PC-3 (cell line): Measurements from ENCODE around the gene NXPH4. TPM values are rescaled to one million over a fixed set of nuclear protein-coding genes. Genes with fewer than 3 reads are reported as not detected.

Experiments
- ATAC-seq: fragments of 200-7000 bp; cut with Tn5 transposase; 2 replicates; pipeline ENCODE4 v1.9.1; 2020; ENCODE audit warnings: mild to moderate bottlenecking, moderate library complexity
- BruUV-seq: library from RNA; stranded (reverse); fragments of 400-500 nt; replicated peaks from 2 replicates; lab custom pipeline; 2021; lab: Mats Ljungman, UMichigan
- CTCF ChIA-PET: fragments of 300-600 bp; sonication (Branson Sonifier 250); formaldehyde crosslinking; loops from one replicate; lab custom pipeline; 2022; ENCODE audit warnings: antibody characterized with exemption; lab: Charles Lee
- POLR2A ChIA-PET: fragments of 300-600 bp; sonication (Branson Sonifier 250); formaldehyde crosslinking; loops from one replicate; lab custom pipeline; 2022; ENCODE audit warnings: antibody characterized with exemption; ENCODE audit not compliant: unreplicated experiment; lab: Charles Lee
- DNase-seq: peaks from one replicate; pipeline ENCODE4 v3.0.0-alpha.2; 2015
- H2AFZ ChIP-seq: fragments of 300-600 bp; sonication (generic); 2 replicates; pipeline ENCODE4 v1.6.0; 2016; ENCODE audit warnings: antibody characterized with exemption, low read length
- H3F3A ChIP-seq: fragments of 300-600 bp; sonication (generic); one replicate; pipeline ENCODE4 v1.6.0; 2017; ENCODE audit warnings: antibody characterized with exemption, low read length, control low read depth, mild to moderate bottlenecking; ENCODE audit not compliant: unreplicated experiment
- H3K27ac ChIP-seq: fragments of 300-600 bp; sonication (generic); 2 replicates; pipeline ENCODE4 v1.5.1; 2016; ENCODE audit warnings: mild to moderate bottlenecking, low read length
- H3K27me3 ChIP-seq: fragments of 300-600 bp; sonication (generic); 2 replicates; pipeline ENCODE4 v1.6.1; 2016; ENCODE audit warnings: low read length, mixed read lengths
- H3K36me3 ChIP-seq: fragments of 300-600 bp; sonication (generic); 2 replicates; pipeline ENCODE4 v1.6.1; 2016; ENCODE audit warnings: low read depth, mixed run types, low read length, mixed read lengths
- H3K4me1 ChIP-seq: fragments of 300-600 bp; sonication (generic); 2 replicates; pipeline ENCODE4 v1.5.1; 2016; ENCODE audit warnings: low read length; ENCODE audit not compliant: insufficient read depth
- H3K4me2 ChIP-seq: fragments of 300-600 bp; sonication (generic); 2 replicates; pipeline ENCODE4 v1.6.0; 2016; ENCODE audit warnings: low read length
- H3K4me3 ChIP-seq: fragments of 300-600 bp; sonication (generic); 2 replicates; pipeline ENCODE4 v1.5.1; 2016; ENCODE audit warnings: mild to moderate bottlenecking, low read length, mixed read lengths
- H3K79me2 ChIP-seq: fragments of 300-600 bp; sonication (generic); 2 replicates; pipeline ENCODE4 v1.6.1; 2017; ENCODE audit warnings: low read length, mixed read lengths
- H3K9ac ChIP-seq: fragments of 300-600 bp; sonication (generic); 2 replicates; pipeline ENCODE4 v1.6.0; 2016; ENCODE audit warnings: mild to moderate bottlenecking, low read length
- H3K9me2 ChIP-seq: fragments of 300-600 bp; sonication (generic); replicated peaks from 2 replicates; pipeline ENCODE4 v1.6.1; 2016; ENCODE audit warnings: mixed run types, low read length, mixed read lengths
- H3K9me3 ChIP-seq: fragments of 300-600 bp; sonication (generic); 2 replicates; pipeline ENCODE4 v1.6.1; 2016; ENCODE audit warnings: low read length, mixed read lengths
- H4K20me1 ChIP-seq: fragments of 300-600 bp; sonication (generic); 2 replicates; pipeline ENCODE4 v1.6.1; 2016; ENCODE audit warnings: low read length, mixed read lengths
- EZH2 ChIP-seq: fragments of 300-600 bp; sonication (generic); IDR thresholded peaks from one replicate; pipeline ENCODE4 v1.6.1; 2017; ENCODE audit warnings: antibody characterized with exemption, mild to moderate bottlenecking, low read length; ENCODE audit not compliant: unreplicated experiment
- EZH2phosphoT487 ChIP-seq: fragments of 300-600 bp; sonication (generic); IDR thresholded peaks from 2 replicates; pipeline ENCODE4 v1.6.1; 2018; ENCODE audit warnings: mild to moderate bottlenecking, antibody characterized with exemption, low read length, borderline replicate concordance
- intact Hi-C: fragments of 100-400 bp; cut with micrococcal nuclease; formaldehyde crosslinking; loops from 2 replicates; pipeline ENCODE4 v1.9.0; 2023
- total RNA-seq: library from RNA; depleted of rRNA; stranded (reverse); fragments of >200 nt; gene quantifications from 2 replicates; pipeline ENCODE4 v1.2.3, GENCODE V29; 2014
- TF ChIP-seq, protein P1 (sequence below): fragments of 300-600 bp; sonication (generic); conservative IDR thresholded peaks from 2 replicates; pipeline ENCODE4 v1.5.1; 2017; ENCODE audit warnings: antibody characterized with exemption, low read depth, mild to moderate bottlenecking, low read length

The NXPH4 gene
- total RNA-seq, 1 experiment from 2014 or later, result 15.1 TPM

DNA sequence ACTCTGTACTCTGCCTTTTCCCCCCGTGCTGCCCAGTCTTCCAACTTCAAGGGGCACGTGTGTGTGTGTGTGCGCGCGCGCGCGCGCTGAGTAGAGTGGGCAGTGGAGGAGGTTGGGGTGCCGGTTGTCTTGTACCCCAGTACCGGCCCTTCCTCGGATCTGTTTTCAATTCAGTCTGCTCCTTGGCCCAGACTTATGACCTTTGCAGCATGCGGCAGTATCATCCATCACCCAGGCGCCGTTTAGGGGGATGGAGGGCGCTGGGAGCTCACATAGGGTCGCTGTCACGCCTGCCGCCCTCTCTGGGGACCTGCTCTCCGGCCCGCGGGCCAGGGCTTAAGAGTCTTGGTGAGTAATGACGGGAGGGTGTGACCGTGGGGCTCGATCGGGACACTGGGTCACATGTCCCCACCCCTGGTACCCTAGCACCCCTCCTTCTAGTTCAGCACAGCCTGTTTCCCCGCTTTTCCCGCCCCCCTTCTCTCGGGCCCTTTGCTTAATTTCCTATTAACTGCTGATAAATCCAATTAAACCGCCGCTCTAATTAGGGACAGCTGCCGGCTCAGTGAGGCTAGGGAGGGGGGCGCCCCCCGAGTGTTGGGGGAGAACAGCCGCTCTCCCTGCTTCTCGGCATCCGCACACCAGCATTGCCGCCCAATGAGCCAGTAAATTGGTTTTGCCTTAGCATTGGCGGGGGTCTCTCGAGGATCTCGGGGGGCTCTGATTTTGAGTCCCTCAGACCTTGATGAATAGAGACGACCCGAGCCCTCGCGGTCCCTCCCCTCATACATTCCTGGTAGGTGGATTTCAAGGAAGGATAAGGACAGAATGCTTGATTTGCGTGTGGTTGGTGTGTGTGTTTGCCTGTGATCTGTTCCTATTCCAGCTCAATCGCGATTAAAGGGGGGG is 25.1 kb downstream of the NXPH4 start:
- Histone ChIP-seq H2AFZ (no peak overlapping the region), H3K9me2 (no peaks in the 10 kb centered on the region), H3K9me3 (no peaks in the 10 kb centered on the region), H3K4me3 (no peak overlapping the region), H3F3A (no peaks in the 10 kb centered on the region), H4K20me1 (no peaks in the 10 kb centered on the region), H3K36me3 (no peaks in the 10 kb centered on the region), H3K4me2 (peak overlapping the region; percentile 99), H3K9ac (no peak overlapping the region), H3K4me1 (peaks cover 33% of the 10 kb centered on the region), H3K79me2 (no peaks in the 10 kb centered on the region), H3K27ac (no peak overlapping the region), H3K27me3 (peaks cover 16% of the 10 kb centered on the region)
- no peak for ATAC-seq
- no peak for DNase-seq
- ChIA-PET CTCF (interaction anchor here (1.8 to 2.1 kb wide), 2 partner anchors 28 to 217 kb away, joined by 7 to 24 read pairs; no protein-coding TSS in a partner anchor), POLR2A (no interaction called here)
- intact Hi-C loops, result no loop called here
- BruUV-seq, result no TSS peak
- TF ChIP-seq EZH2, result peak; percentile 68
- TF ChIP-seq, protein P1, sequence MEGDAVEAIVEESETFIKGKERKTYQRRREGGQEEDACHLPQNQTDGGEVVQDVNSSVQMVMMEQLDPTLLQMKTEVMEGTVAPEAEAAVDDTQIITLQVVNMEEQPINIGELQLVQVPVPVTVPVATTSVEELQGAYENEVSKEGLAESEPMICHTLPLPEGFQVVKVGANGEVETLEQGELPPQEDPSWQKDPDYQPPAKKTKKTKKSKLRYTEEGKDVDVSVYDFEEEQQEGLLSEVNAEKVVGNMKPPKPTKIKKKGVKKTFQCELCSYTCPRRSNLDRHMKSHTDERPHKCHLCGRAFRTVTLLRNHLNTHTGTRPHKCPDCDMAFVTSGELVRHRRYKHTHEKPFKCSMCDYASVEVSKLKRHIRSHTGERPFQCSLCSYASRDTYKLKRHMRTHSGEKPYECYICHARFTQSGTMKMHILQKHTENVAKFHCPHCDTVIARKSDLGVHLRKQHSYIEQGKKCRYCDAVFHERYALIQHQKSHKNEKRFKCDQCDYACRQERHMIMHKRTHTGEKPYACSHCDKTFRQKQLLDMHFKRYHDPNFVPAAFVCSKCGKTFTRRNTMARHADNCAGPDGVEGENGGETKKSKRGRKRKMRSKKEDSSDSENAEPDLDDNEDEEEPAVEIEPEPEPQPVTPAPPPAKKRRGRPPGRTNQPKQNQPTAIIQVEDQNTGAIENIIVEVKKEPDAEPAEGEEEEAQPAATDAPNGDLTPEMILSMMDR, result no peak
- no peak for TF ChIP-seq EZH2phosphoT487

DNA sequence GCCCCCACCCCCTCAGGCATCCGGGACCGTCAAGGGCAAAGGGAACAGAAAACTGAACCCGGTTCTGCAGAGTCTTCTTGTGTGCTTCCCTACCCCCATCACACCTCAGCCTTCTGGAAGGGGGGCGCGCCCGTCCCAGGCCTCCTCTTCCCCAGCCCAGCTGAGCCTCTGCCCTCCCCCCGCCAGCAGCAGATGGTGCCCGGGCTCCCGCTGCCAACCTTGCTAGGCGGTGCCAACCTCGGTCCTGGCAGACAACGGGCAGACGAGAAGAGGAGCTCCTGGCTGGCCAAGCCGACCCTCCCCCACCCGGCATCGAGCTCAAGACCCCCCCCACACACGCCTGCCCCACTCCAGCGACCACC is 25.7 kb downstream of the NXPH4 start:
- Histone ChIP-seq H2AFZ (0 out of 2 replicates have a peak overlapping the region, but pooled peaks have one; percentile 40), H3K4me2 (peak overlapping the region; percentile 99), H3K9me2 (no peaks in the 10 kb centered on the region), H3K9ac (no peak overlapping the region), H3K27me3 (peaks cover 16% of the 10 kb centered on the region), H4K20me1 (no peaks in the 10 kb centered on the region), H3F3A (no peaks in the 10 kb centered on the region), H3K27ac (no peak overlapping the region), H3K36me3 (no peaks in the 10 kb centered on the region), H3K4me3 (peak overlapping the region; percentile 68), H3K79me2 (no peaks in the 10 kb centered on the region), H3K9me3 (no peaks in the 10 kb centered on the region), H3K4me1 (peaks cover 33% of the 10 kb centered on the region)
- ChIA-PET CTCF (interaction anchor here (0.7 to 2.1 kb wide), 5 partner anchors 13 to 233 kb away, joined by 3 to 24 read pairs (median 7); partner anchors contain the start of gene SHMT2), POLR2A (no interaction called here)
- no TSS peak for BruUV-seq
- DNase-seq (no peak), ATAC-seq (no peak)
- TF ChIP-seq, protein P1, result no peak
- TF ChIP-seq EZH2 (no peak), EZH2phosphoT487 (no peak)
- intact Hi-C loops, result no loop called here
